Breast epithelium (tissue), 3 donors: ENCODE results near the gene GPR87.

ENCODE experiments used
- POLR2AphosphoS5 ChIP-seq, 3 donors: sonication (generic); formaldehyde crosslinking; IDR thresholded peaks; one replicate each; pipeline ENCODE4 v1.6.1; 2017; ENCODE audit warnings: antibody characterized with exemption in 3 of 3
- TF ChIP-seq, protein P1 (sequence below), 3 donors: fragments of 450-650 bp; IDR thresholded peaks; one replicate each; pipeline ENCODE4 v1.5.1; 2016 to 2017; ENCODE audit warnings: antibody characterized with exemption in 3 of 3, mild to moderate bottlenecking in 3 of 3, moderate library complexity in 3 of 3

DNA sequence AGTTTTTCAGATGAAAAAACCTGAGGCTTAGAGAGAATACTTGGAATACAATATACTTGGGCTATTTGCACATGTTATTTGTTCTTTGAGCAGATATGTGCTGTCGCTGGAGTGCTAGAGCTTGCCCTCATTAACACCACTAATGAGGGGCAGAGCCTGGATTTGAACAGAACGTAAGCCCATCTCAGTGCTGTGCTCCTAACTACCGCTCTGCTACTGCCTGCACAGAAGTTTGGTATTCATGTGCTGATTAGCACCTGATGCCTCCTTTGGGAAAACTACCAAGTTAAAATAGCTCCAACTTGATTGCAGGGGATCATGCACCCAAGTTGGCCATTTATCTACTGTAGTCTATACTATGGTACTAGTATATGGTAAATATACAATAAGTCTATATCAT is 3.6 kb downstream of the GPR87 start:
- TF ChIP-seq, protein P1, sequence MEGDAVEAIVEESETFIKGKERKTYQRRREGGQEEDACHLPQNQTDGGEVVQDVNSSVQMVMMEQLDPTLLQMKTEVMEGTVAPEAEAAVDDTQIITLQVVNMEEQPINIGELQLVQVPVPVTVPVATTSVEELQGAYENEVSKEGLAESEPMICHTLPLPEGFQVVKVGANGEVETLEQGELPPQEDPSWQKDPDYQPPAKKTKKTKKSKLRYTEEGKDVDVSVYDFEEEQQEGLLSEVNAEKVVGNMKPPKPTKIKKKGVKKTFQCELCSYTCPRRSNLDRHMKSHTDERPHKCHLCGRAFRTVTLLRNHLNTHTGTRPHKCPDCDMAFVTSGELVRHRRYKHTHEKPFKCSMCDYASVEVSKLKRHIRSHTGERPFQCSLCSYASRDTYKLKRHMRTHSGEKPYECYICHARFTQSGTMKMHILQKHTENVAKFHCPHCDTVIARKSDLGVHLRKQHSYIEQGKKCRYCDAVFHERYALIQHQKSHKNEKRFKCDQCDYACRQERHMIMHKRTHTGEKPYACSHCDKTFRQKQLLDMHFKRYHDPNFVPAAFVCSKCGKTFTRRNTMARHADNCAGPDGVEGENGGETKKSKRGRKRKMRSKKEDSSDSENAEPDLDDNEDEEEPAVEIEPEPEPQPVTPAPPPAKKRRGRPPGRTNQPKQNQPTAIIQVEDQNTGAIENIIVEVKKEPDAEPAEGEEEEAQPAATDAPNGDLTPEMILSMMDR (IDR thresholded peaks at IDR 0.05): no peak
- TF ChIP-seq POLR2AphosphoS5 (IDR thresholded peaks at IDR 0.05): no peak
